ENCODE measurements around the gene TMEM106B.

DNA sequence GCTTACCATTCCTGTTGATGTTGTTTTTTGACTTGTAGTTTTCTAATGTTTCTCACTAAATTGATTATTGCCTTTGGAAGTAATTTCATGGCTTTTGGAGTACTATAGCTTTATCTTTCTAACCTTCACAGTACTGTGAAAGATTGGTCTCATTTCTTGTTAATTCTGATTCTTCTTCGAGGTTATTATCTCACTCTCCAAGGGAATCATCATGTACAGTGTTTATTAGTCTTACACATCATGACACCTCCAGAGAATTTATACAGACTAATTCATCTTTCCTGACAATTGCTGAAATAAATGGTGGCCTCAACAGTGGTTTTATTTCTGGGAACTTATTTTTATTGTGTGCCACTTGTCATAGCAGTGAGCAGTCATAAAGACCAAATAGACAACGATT is 37.4 kb upstream of the TMEM106B start:
- TF ChIP-seq, protein P1, sequence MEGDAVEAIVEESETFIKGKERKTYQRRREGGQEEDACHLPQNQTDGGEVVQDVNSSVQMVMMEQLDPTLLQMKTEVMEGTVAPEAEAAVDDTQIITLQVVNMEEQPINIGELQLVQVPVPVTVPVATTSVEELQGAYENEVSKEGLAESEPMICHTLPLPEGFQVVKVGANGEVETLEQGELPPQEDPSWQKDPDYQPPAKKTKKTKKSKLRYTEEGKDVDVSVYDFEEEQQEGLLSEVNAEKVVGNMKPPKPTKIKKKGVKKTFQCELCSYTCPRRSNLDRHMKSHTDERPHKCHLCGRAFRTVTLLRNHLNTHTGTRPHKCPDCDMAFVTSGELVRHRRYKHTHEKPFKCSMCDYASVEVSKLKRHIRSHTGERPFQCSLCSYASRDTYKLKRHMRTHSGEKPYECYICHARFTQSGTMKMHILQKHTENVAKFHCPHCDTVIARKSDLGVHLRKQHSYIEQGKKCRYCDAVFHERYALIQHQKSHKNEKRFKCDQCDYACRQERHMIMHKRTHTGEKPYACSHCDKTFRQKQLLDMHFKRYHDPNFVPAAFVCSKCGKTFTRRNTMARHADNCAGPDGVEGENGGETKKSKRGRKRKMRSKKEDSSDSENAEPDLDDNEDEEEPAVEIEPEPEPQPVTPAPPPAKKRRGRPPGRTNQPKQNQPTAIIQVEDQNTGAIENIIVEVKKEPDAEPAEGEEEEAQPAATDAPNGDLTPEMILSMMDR (IDR thresholded peaks at IDR 0.05) = no peak
- no peak for TF ChIP-seq POLR2A (IDR thresholded peaks at IDR 0.05)
